Prostate gland (tissue), 2 donors: ENCODE data around the gene GPN1. TPM values are rescaled to one million over a fixed set of nuclear protein-coding genes. Genes with fewer than 3 reads are reported as not detected.
"Not testable (repeated sequence)": the region's sequence is repeated elsewhere in the genome, so short reads cannot be mapped to it uniquely, and the experiment has no call there.

Experiments
- DNase-seq: peaks from one replicate; pipeline ENCODE4 v3.0.0-alpha.2; 2019; ENCODE audit warnings: low spot score
- H3K27ac ChIP-seq, 2 donors: fragments of 200-600 bp; sonication (generic); 2 replicates each; pipeline ENCODE4 v1.5.1; 2017 to 2019
- H3K27me3 ChIP-seq: fragments of 200-600 bp; sonication (generic); replicated peaks from 2 replicates; pipeline ENCODE4 v1.5.1; 2019; ENCODE audit not compliant: insufficient read depth
- H3K36me3 ChIP-seq, 2 donors: fragments of 200-600 bp; sonication (generic); 1 replicate in 1 of 2; 2 replicates in 1 of 2; pipeline versions ENCODE4 v1.5.1 to v1.8.1; 2017 to 2019
- H3K4me1 ChIP-seq: fragments of 200-600 bp; sonication (generic); replicated peaks from 2 replicates; pipeline ENCODE4 v1.5.1; 2019
- H3K4me3 ChIP-seq, 2 donors: fragments of 200-600 bp; sonication (generic); 2 replicates each; pipeline ENCODE4 v1.5.1; 2017 to 2019
- H3K9me3 ChIP-seq: fragments of 200-600 bp; sonication (generic); 2 replicates; pipeline ENCODE4 v1.5.1; 2017
- POLR2A ChIP-seq: fragments of 450-650 bp; IDR thresholded peaks from one replicate; pipeline ENCODE4 v1.6.1; 2016; ENCODE audit warnings: antibody characterized with exemption, mild to moderate bottlenecking
- POLR2AphosphoS5 ChIP-seq: sonication (generic); formaldehyde crosslinking; IDR thresholded peaks from one replicate; pipeline ENCODE4 v1.6.1; 2017; ENCODE audit warnings: antibody characterized with exemption
- WGBS: methylation state at CpG from one replicate; pipeline ENCODE4 v1.1.5; 2018; 5-methylcytosine and 5-hydroxymethylcytosine counted together
- intact Hi-C: fragments of 100-400 bp; cut with DNase I; formaldehyde crosslinking; loops from one replicate; pipeline ENCODE4 v1.14.2; 2022
- total RNA-seq, 2 donors: library from RNA; depleted of rRNA; stranded (reverse); fragments of >200 nt; gene quantifications; one replicate each; pipeline ENCODE4 v1.1.0, GENCODE V29; 2016
- TF ChIP-seq, protein P1 (sequence below), 4 experiments: fragments of 200-600 bp in 2 of 4; fragments of 450-650 bp in 2 of 4; sonication (generic) in 2 of 4; IDR thresholded peaks; 1 replicate in 3 of 4; 2 replicates in 1 of 4; pipeline ENCODE4 v1.5.1; 2016 to 2019; ENCODE audit warnings: antibody characterized with exemption in 4 of 4, mild to moderate bottlenecking in 2 of 4, moderate library complexity in 2 of 4

GPN1 gene
- total RNA-seq, 2 donors from 2014 or later = 27.7 to 34.5 TPM

DNA sequence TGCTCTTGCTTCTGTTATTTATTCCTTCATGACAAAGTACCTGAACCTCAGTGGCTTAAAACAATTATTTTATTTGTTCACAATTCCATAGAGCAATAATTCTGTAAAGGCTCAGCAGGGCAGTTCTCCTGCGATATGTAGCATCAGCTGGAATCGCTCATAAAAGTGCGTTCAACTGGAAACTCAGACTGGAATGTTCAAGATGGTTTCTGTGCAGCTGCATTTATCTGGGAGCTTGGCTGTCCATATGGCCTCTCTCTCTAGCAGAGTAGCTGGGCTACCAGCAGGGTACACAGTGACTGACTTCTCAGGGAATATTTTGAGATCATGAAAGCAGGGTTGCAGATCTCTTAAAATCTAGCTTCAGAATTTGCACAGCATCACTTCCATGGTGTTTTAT is 13.5 kb upstream of the GPN1 start:
- 96% methylated on average over 3 of the region's 3 CpGs for WGBS
- Histone ChIP-seq H3K4me3 (no peak overlapping the region), H3K27ac (no peak overlapping the region), H3K4me1 (no peaks in the 10 kb centered on the region), H3K36me3 (no peaks in the 10 kb centered on the region), H3K9me3 (no peaks in the 10 kb centered on the region), H3K27me3 (no peaks in the 10 kb centered on the region)
- intact Hi-C loops = no loop called here
- TF ChIP-seq POLR2AphosphoS5 (no peak), POLR2A (no peak)
- DNase-seq = no peak

DNA sequence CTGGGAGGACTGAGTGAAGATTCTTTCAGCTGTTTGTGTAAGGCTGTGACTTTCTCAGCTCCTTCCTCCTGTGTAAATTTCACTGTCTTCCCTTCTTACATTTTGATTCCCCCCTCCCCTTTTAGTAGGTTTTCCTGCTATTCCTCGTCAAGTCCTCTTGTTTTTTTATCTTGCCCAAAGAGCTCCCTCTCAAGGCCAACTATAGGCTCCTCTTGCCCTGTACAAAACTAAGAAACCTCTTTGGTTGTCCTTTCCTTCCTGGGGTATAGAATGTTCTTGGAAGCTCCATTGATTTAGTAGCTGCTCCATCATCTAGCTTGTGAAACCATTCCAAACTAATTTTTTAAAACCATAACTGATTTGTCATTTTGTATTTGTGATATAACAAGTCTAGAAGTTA is 7.3 kb upstream of the GPN1 start:
- 68% methylated on average over 1 of the region's 1 CpG for whole genome bisulfite sequencing
- H3K9me3 ChIP-seq = no peaks in the 10 kb centered on the region
- TF ChIP-seq POLR2A = no peak
- no peak for TF ChIP-seq POLR2AphosphoS5
- TF ChIP-seq, protein P1, sequence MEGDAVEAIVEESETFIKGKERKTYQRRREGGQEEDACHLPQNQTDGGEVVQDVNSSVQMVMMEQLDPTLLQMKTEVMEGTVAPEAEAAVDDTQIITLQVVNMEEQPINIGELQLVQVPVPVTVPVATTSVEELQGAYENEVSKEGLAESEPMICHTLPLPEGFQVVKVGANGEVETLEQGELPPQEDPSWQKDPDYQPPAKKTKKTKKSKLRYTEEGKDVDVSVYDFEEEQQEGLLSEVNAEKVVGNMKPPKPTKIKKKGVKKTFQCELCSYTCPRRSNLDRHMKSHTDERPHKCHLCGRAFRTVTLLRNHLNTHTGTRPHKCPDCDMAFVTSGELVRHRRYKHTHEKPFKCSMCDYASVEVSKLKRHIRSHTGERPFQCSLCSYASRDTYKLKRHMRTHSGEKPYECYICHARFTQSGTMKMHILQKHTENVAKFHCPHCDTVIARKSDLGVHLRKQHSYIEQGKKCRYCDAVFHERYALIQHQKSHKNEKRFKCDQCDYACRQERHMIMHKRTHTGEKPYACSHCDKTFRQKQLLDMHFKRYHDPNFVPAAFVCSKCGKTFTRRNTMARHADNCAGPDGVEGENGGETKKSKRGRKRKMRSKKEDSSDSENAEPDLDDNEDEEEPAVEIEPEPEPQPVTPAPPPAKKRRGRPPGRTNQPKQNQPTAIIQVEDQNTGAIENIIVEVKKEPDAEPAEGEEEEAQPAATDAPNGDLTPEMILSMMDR (IDR thresholded peaks at IDR 0.05) = no peak

DNA sequence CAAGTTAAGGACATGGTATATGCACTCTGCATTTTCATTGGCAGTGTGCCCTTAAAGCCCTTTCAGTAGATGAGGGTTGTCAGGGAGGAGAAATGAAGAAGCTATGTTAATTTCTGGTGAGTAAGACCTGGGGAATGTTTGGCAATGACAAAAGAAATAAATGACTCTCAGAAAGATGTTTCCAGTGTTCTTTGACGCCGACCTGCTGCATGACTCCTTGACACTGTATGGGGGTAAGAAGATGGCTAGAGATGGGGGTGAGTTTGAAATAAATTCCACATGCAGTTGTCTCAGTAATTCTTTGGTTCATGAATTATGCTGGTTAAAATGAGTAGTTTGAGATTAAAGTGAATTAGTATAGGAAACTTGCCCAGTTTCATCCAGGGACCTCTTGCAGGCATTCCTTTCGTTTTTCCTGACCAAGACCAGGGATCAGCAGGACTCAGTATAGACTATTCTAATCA is 5.9 kb upstream of the GPN1 start:
- no peak overlapping the region for H3K4me3 ChIP-seq
- no peaks in the 10 kb centered on the region for H3K27me3 ChIP-seq
- DNase-seq = no peak
- peaks cover 8% of the 10 kb centered on the region for H3K4me1 ChIP-seq
- TF ChIP-seq POLR2A = no peak
- TF ChIP-seq POLR2AphosphoS5 = no peak
- TF ChIP-seq, protein P1 (IDR thresholded peaks at IDR 0.05) = no peak
- no peaks in the 10 kb centered on the region for H3K9me3 ChIP-seq
- 80% methylated on average over 3 of the region's 3 CpGs for WGBS
- no peaks in the 10 kb centered on the region for H3K36me3 ChIP-seq
- H3K27ac ChIP-seq = no peak overlapping the region
- intact Hi-C loops = no loop called here

More for the DNA sequence above, 7.3 kb upstream of the GPN1 start:
- H3K36me3 ChIP-seq = no peaks in the 10 kb centered on the region
- intact Hi-C loops = no loop called here
- DNase-seq = no peak
- H3K4me1 ChIP-seq = no peaks in the 10 kb centered on the region
- H3K4me3 ChIP-seq = no peak overlapping the region
- no peak overlapping the region for H3K27ac ChIP-seq
- H3K27me3 ChIP-seq = no peaks in the 10 kb centered on the region

DNA sequence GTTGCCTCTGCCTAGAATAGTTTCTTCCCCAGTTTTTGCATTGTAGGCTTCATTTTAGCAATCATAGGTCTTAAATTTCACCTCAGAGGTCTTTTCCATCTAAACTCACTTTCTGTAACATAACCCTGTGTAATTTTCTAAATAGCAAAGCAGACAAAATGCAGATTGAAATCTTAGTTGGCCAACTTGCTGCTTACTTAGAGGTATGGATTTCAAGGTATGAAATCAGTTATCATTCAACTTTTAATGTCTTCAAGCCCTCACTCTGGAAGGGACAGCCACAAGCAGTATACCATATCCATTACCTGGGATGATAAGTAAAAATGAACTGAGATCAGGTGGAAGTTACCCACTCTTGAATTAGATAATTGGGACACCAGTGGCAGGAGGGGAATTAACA is 3.9 kb upstream of the GPN1 start:
- H3K27ac ChIP-seq = no peak overlapping the region
- DNase-seq = no peak
- peaks cover 11% of the 10 kb centered on the region for H3K4me1 ChIP-seq
- H3K36me3 ChIP-seq = no peaks in the 10 kb centered on the region
- H3K9me3 ChIP-seq = no peaks in the 10 kb centered on the region
- intact Hi-C loops = no loop called here
- TF ChIP-seq, protein P1 (IDR thresholded peaks at IDR 0.05) = no peak
- TF ChIP-seq POLR2A = no peak
- TF ChIP-seq POLR2AphosphoS5 = no peak
- H3K4me3 ChIP-seq = no peak overlapping the region
- no peaks in the 10 kb centered on the region for H3K27me3 ChIP-seq

DNA sequence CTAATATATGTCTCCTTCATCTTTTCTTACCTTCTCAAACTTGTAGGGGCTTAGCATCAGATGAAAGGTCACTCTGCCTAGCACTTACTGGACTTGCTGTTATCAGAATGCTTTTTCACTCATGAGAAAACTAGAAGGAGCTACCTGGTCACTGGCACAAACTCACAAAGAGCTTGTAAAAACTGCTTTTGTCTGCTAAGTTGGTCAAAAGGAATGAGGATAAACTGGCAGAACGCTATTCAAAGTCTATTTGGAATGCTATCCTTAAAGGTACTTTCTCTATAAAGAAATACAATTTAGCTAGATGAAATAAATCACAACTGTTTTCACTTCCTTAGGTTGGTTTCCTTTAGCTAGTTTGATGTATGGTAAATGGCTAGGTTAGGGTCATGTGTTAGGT is 2.5 kb upstream of the GPN1 start:
- H3K4me1 ChIP-seq = peaks cover 11% of the 10 kb centered on the region
- H3K27ac ChIP-seq, H3K27me3 ChIP-seq, H3K9me3 ChIP-seq, H3K4me3 ChIP-seq, H3K36me3 ChIP-seq, intact Hi-C loops: not testable (repeated sequence)
- WGBS = 50% methylated on average over 1 of the region's 1 CpG
- peak; percentile 31 for DNase-seq
- TF ChIP-seq POLR2AphosphoS5 = peak; percentile 68

DNA sequence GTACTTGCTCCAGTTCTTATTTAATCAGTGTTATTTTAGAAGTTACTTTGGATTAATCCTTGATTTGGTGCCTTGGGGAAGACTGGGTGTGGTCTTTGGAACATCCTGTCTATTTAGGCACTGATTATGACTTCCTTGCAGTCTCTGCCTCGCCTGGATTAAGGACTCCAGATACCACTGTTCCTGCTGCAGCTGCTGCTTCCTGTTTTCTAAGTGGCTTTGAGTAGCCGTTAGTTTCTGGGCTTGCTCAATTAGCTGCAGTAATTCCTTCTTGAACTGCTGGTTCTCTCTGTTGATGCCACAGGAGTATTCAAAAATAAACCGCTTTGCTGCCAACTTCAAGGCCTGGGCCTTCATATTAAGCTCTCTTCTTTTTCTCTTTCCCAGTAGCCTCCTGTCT is 1.9 kb upstream of the GPN1 start:
- H3K9me3 ChIP-seq, H3K4me3 ChIP-seq, H3K27ac ChIP-seq, H3K36me3 ChIP-seq, DNase-seq, H3K27me3 ChIP-seq, intact Hi-C loops: not testable (repeated sequence)
- WGBS = 48% methylated on average over 3 of the region's 3 CpGs
- peaks cover 11% of the 10 kb centered on the region for H3K4me1 ChIP-seq
